ENCODE data around the gene ANKRD35.
"Not testable (repeated sequence)": the region's sequence is repeated elsewhere in the genome, so short reads cannot be mapped to it uniquely, and the experiment has no call there.

ANKRD35 gene

DNA sequence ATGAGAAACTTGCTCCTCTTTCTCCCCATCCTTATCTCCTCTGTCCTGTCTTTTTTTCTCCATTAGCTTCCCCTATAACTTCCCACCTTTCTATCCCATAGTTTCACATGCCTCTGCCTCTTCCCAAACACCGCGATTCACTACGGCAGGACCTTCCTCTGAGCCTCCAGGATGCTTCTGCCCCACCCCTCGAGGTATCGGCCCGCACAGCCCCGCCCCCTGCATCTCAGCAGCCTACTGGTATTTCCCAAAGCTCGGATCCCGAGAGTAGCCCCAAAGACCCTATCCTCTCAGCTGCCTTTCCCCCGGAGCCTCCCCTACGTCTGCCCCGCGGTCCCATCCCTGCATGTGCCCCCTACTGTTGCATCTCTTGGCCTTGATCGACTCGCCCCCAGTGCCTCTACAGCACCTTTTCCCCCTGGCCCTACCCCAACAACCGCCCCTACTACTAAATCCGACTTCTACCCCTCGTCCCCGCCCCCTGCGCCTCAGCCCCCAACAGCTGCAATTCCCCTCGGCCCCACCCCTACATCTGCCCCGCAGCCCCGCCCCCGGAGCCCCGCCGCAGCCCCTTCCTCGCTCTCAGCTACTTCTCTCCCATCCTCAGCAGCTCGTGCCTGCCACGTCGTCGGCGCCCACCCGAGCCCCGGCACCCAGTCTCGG lies 27.3 kb downstream of the ANKRD35 start:
- peak overlapping the region; percentile 82 for H3K27ac Mint-ChIP-seq
- CTCF ChIA-PET = interaction anchor here (0.8 to 7.7 kb wide), 11 partner anchors 9 to 154 kb away, joined by 3 to 121 read pairs (median 8); partner anchors contain the start of genes ANKRD34A, ANKRD35, ITGA10 and NUDT17
- H3K4me1 Mint-ChIP-seq = peaks cover 21% of the 10 kb centered on the region
- H3K36me3 Mint-ChIP-seq = peaks cover 14% of the 10 kb centered on the region
- peaks cover 16% of the 10 kb centered on the region for H3K27me3 Mint-ChIP-seq
- H3K4me3 Mint-ChIP-seq = peak overlapping the region; percentile 89
- DNase-seq = peak; percentile 71
- H3K9me3 Mint-ChIP-seq = no peaks in the 10 kb centered on the region

DNA sequence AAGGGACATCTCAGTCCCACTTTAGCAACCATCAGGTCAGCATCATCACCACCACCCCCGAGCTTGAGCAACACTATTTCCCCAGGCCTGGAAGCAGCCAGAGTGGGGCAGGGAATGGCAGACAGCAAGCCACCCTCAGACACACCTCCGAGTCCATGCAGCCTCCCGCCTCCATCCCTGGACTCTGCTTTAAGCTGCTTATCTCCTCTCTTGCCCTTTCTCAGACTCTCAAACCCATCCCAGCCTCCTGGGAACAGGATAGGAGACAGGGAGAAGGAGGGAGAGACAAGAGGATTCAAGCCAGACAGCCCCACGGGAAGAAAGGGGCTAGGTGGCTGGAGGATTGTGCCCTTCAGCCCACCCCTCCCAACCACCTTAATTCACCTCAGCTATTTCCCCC lies 28.5 kb downstream of the ANKRD35 start:
- Mint-ChIP-seq H3K4me3 (peak overlapping the region; percentile 47), H3K36me3 (peaks cover 16% of the 10 kb centered on the region), H3K9me3 (no peaks in the 10 kb centered on the region), H3K27ac (no peak overlapping the region), H3K4me1 (peaks cover 21% of the 10 kb centered on the region), H3K27me3 (peaks cover 5% of the 10 kb centered on the region)
- DNase-seq = no peak
- CTCF ChIA-PET = interaction anchor here (0.6 to 7.7 kb wide), 8 partner anchors 8 to 155 kb away, joined by 3 to 121 read pairs (median 4); partner anchors contain the start of genes NUDT17 and RBM8A

DNA sequence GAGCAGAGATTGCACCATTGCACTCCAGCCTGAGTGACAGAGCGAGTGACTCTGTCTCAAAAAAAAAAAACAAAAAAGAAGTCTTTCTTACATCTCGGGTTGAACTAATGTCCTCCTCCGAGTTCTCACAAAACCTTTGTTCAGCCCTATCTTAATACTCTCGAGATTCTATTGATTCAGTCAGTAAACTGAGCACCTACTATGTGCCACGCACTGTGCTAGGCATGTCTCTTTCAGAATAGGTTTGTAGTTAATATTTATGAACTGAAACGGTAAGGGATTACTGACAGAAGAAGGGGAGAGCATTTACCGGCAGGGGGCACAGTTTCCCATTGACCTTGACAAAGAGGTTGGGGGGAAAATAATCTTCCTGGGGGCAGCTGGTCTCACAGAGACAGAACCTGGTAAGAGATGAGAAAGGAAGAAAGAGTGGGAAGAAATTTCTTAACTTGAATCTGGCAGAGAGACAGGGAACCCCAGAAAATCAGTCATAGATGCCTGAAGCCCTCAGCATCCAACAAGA lies 30.2 kb downstream of the ANKRD35 start:
- Mint-ChIP-seq H3K4me1 (peaks cover 21% of the 10 kb centered on the region), H3K36me3 (peaks cover 24% of the 10 kb centered on the region), H3K9me3 (no peaks in the 10 kb centered on the region), H3K27me3 (no peaks in the 10 kb centered on the region), H3K27ac (no peak overlapping the region), H3K4me3 (no peak overlapping the region)
- CTCF ChIA-PET = interaction anchor here (0.7 to 7.7 kb wide), 2 partner anchors 10 to 17 kb away, joined by 4 to 121 read pairs; partner anchors contain the start of gene NUDT17
- DNase-seq = no peak

DNA sequence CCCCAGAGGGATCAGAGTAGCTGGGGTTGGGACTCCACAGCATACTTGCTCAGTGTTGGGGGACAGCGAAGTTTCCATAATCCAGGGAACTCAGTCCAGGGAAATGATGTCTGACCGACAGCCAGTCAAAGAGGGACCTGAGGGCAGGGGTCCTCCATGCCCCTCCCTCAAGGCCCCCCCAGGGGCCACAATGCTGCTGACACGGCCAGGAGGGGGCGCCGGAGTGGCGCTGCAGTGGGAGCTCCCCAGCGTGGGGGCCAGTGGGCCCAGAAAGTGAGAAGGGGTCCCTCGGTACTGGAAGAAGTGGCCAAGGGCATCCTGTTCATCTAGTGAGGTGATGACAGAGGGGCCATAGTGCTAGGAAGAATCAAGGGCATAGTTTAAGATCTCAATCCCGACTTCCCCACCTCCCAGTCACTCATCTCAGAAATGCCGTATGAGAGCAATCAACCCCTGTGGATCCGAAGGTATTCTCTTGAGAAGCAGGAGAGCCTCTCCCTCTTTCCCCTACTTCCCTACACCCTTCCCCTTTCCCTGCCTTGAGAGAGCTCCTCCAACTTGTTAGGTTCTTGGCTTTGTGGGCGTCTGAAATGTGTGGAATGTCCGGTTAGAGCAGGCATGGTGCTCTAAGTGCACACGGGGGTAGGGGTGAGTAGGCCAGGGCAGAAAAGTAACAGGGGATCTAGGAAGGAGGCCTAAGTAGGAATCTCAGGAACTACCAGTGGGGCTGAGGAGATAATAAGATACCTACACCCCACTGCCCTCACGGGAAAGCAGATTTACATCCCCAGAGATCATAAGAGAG lies 36.1 kb downstream of the ANKRD35 start:
- no peaks in the 10 kb centered on the region for H3K27me3 Mint-ChIP-seq
- no peaks in the 10 kb centered on the region for H3K9me3 Mint-ChIP-seq
- CTCF ChIA-PET = interaction anchor here (0.6 to 9.5 kb wide), 12 partner anchors 9 to 162 kb away, joined by 3 to 112 read pairs (median 5); partner anchors contain the start of genes ANKRD35, ITGA10 and PIAS3
- no peak for DNase-seq
- H3K4me3 Mint-ChIP-seq = no peak overlapping the region
- H3K27ac Mint-ChIP-seq = no peak overlapping the region
- H3K36me3 Mint-ChIP-seq = peaks cover 16% of the 10 kb centered on the region
- peaks cover 12% of the 10 kb centered on the region for H3K4me1 Mint-ChIP-seq

DNA sequence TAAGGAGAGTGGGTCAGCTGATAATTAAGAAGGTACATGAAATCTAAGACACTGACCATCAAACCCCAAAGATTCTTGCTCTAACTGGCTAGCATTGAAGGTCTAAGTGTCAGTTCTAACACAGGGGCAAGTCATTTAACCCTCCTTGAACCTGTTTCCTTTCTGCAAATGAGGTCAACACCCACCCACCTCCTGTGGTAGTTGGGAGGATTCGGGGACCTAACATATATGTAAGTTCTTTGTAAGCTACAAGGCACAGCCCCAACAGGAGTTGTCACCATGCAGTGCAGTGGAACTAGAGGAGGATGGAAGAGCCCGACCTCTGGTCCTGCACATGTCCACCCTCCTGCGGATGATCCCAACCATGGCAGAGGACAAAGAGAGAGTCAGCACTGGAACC lies 37.8 kb downstream of the ANKRD35 start:
- H3K36me3 Mint-ChIP-seq = peaks cover 10% of the 10 kb centered on the region
- no peak for DNase-seq
- CTCF ChIA-PET = interaction anchor here (0.9 to 9.5 kb wide), 10 partner anchors 10 to 169 kb away, joined by 3 to 121 read pairs (median 18); partner anchors contain the start of genes ANKRD34A, ITGA10, PIAS3 and POLR3GL
- no peaks in the 10 kb centered on the region for H3K27me3 Mint-ChIP-seq
- H3K4me1 Mint-ChIP-seq = peaks cover 12% of the 10 kb centered on the region
- no peak overlapping the region for H3K27ac Mint-ChIP-seq
- no peak overlapping the region for H3K4me3 Mint-ChIP-seq
- no peaks in the 10 kb centered on the region for H3K9me3 Mint-ChIP-seq

DNA sequence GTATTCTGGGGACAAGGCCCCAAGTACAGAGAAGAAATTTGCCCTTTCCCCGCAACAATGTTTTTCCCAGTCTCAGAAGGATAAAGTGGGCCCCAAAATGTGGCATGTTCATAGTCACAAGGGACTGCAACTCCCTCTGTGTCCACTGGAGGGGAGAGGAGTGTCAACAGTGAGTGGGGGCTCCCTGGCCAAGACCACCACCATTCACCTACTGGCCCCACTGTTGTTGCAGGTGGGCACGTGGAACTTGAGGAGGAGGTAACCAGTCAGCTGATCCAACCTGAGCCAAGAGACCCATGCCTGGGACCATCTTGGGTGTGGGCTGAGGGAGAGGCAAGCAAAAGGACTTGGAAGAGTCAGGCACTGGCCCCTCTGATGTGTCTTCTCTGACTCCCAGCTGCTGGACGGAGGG lies 39.5 kb downstream of the ANKRD35 start:
- peaks cover 12% of the 10 kb centered on the region for H3K4me1 Mint-ChIP-seq
- no peaks in the 10 kb centered on the region for H3K9me3 Mint-ChIP-seq
- DNase-seq = peak; percentile 56
- H3K27me3 Mint-ChIP-seq = no peaks in the 10 kb centered on the region
- CTCF ChIA-PET = interaction anchor here (0.7 to 9.5 kb wide), 25 partner anchors 10 to 191 kb away, joined by 3 to 121 read pairs (median 5); partner anchors contain the start of genes ANKRD34A, ANKRD35, ITGA10 and LIX1L
- H3K27ac Mint-ChIP-seq = peak overlapping the region; percentile 50
- H3K36me3 Mint-ChIP-seq = peaks cover 16% of the 10 kb centered on the region
- no peak overlapping the region for H3K4me3 Mint-ChIP-seq

DNA sequence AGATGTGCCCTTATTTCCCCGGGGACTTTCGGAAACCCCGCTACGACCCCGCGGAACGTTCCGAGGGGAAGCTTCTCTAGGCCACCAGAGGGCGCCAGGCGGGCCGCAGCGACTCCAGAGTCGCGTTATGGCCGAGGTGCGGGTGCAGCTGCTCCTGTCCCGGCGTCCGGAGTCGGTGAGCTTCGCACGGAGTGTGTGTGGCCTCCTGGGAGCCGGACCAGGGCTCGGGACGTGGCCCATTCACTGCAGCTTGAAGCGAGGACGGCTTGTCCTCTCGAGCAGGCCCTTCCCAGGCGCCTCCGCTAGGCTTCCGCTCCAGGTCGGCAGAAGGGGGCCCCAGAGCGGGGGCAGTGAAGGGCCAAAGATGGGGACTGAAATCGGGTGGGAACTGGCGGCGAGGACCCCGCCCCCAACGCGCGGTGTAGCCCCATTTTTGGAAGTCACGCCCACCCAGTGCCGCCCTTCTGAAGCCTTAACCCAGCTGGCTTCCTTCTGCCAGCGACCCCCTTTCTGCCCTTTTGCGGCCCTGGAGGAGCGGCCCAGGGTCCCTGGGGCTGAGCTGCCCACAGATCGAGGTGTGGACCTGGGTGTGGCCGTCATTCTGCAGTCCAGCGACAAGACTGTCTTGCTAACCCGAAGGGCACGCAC lies 40.0 kb downstream of the ANKRD35 start, which contains the start of gene NUDT17:
Gene NUDT17 (plus strand): TSS at position 117 of the 648 bp plus-strand sequence. CDS start 11 bp downstream, at position 128.
- DNase-seq = peak; percentile 82
- Mint-ChIP-seq H3K27me3 (no peaks in the 10 kb centered on the region), H3K36me3 (peaks cover 17% of the 10 kb centered on the region), H3K27ac (peak within 1 kb of the TSS; percentile 50), H3K4me1 (peaks cover 12% of the 10 kb centered on the region), H3K9me3 (no peaks in the 10 kb centered on the region), H3K4me3 (no peak within 1 kb of the TSS)
- CTCF ChIA-PET = interaction anchor here (0.9 to 9.5 kb wide), 32 partner anchors 10 to 187 kb away, joined by 3 to 121 read pairs (median 6); partner anchors contain the start of genes ANKRD34A, ANKRD35, HJV and ITGA10

DNA sequence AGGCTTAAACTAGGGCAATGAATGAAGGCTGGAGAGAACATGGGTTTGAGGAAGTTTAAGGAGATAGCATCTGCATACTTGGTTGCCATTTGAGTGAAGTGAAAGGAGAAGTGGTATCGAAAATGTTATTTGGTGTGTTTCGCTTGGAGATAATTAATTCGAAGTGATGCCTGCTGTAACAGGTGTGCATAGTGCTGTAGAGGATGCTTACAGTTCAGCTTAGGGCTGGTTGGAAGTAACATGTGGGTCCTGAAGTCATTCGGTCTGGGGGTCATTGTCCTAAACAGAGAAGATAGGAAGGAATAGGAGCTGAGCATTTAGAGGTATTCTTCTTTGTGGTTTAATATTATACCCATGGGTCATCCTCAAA lies 40.5 kb downstream of the ANKRD35 start:
- Mint-ChIP-seq H3K27ac (no peak overlapping the region), H3K36me3 (peaks cover 17% of the 10 kb centered on the region), H3K4me1 (peaks cover 10% of the 10 kb centered on the region)

DNA sequence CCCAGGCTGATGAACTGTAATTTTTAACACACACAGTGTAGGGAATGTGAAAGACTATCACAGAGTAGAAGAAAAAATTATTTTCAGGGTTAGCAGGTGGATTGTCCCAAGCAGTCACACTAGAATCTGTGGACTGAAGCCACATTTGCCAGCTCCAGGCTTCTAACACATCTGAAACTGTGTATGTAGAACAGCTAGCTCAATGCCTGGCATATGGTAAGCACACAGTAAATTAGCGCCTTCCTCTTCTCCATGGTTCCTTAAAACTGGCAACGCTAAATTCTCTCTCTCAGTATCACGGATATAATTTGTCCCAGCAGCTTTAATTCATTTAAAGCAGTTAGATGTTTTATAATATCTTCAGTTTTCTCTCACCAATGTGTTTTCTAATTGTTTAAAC lies 42.6 kb downstream of the ANKRD35 start:
- no peaks in the 10 kb centered on the region for H3K27me3 Mint-ChIP-seq
- H3K27ac Mint-ChIP-seq = no peak overlapping the region
- peaks cover 29% of the 10 kb centered on the region for H3K36me3 Mint-ChIP-seq
- peaks cover 5% of the 10 kb centered on the region for H3K4me1 Mint-ChIP-seq
- no peak for DNase-seq
- no peak overlapping the region for H3K4me3 Mint-ChIP-seq
- H3K9me3 Mint-ChIP-seq = no peaks in the 10 kb centered on the region
- CTCF ChIA-PET = interaction anchor here (0.6 to 9.5 kb wide), 5 partner anchors 15 to 168 kb away, joined by 3 to 121 read pairs (median 106); partner anchors contain the start of genes ITGA10 and PIAS3

More for the DNA sequence above, 40.5 kb downstream of the ANKRD35 start:
- CTCF ChIA-PET = interaction anchor here (0.9 to 9.5 kb wide), 31 partner anchors 9 to 187 kb away, joined by 3 to 121 read pairs (median 6); partner anchors contain the start of genes ANKRD34A, ANKRD35, HJV and ITGA10
- no peaks in the 10 kb centered on the region for H3K27me3 Mint-ChIP-seq
- no peak for DNase-seq
- H3K4me3 Mint-ChIP-seq = no peak overlapping the region
- no peaks in the 10 kb centered on the region for H3K9me3 Mint-ChIP-seq

DNA sequence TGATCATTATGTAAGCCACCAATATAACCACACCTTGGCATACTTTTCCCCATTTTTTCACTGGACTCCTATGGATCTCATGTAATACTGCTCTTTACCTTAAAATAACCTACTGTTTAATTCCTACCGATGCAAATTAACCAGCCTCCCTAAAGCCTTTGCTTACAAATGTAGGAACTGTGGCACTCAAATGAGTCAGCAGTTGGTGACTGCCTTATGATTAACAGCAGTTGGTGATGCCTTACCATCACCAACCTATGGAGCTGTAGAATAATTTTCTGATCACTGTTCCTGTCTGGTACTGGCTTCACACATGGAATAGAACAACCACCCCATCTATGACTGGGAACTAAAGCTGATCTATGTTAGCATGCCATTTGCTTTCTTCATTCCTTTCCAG lies 48.0 kb downstream of the ANKRD35 start:
- Mint-ChIP-seq H3K4me1 (no peaks in the 10 kb centered on the region), H3K9me3 (no peaks in the 10 kb centered on the region), H3K4me3 (no peak overlapping the region), H3K27ac (no peak overlapping the region), H3K27me3 (no peaks in the 10 kb centered on the region), H3K36me3 (peaks cover 56% of the 10 kb centered on the region)
- CTCF ChIA-PET = interaction anchor here (1.1 to 3.2 kb wide), 2 partner anchors 8 to 12 kb away, joined by 3 to 20 read pairs; partner anchors contain the start of gene NUDT17
- DNase-seq = no peak

DNA sequence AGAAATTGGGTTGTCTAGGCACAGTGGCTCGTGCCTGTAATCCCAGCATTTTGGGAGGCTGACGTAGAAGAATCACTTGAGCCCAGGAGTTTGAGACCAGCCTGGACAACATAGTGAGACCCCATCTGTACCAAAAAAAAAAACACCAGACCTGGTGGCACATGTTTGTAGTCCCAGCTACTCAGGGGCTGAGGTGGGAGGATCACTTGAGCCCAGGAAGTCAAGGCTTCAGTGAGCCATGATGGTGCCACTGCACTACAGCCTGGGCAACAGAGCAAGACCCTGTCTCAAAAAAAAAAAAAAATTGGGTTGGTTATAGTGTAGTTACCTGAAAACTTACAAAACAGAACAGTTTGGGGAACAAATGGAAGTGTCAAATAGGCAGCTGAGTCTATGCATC lies 54.9 kb downstream of the ANKRD35 start:
- Mint-ChIP-seq H3K4me1 (peaks cover 22% of the 10 kb centered on the region), H3K36me3 (peaks cover 58% of the 10 kb centered on the region)
- CTCF ChIA-PET = interaction anchor here (0.6 to 2.2 kb wide), 3 partner anchors 13 to 1678 kb away, joined by 3 to 4 read pairs (median 3); no protein-coding TSS in a partner anchor
- not testable (repeated sequence) for H3K27ac Mint-ChIP-seq, H3K9me3 Mint-ChIP-seq, H3K4me3 Mint-ChIP-seq, H3K27me3 Mint-ChIP-seq, DNase-seq

DNA sequence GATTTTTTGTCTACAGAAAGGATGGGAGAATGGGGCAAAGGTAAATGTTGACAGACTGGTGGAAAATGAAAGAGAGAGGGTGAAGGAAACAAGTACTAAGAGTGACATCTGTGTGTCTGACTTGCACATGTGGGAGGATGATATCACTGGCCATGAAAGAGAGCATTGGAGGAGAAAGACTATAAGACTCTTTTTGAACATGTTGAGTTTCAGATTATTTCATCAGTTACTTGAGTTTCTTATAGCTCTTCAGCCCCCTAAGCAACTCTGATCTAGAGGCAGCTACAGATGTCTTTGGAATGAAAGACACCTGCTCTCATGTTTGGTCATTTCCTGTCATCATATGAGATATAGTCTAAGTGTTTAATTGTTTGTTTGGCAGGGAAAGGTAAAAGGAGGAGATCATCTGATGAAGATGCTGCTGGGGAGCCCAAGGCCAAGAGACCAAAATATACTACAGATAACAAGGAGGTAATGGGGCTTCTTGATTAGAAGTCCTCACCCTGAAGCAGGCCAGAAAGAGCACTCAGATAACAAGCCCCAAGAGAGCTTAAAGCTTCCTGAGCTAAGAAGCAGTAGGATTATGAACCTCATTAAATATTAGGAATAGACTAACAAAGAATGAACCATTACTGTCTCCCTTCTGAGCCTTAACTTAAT lies 57.2 kb downstream of the ANKRD35 start:
- DNase-seq = no peak
- Mint-ChIP-seq H3K27me3 (no peaks in the 10 kb centered on the region), H3K4me1 (peaks cover 35% of the 10 kb centered on the region), H3K36me3 (peaks cover 56% of the 10 kb centered on the region), H3K4me3 (no peak overlapping the region), H3K9me3 (no peaks in the 10 kb centered on the region), H3K27ac (no peak overlapping the region)
- CTCF ChIA-PET = interaction anchor here (6.3 kb wide), 1 partner anchor 18 kb away, joined by 59 read pairs; the partner anchor contains the start of gene NUDT17

DNA sequence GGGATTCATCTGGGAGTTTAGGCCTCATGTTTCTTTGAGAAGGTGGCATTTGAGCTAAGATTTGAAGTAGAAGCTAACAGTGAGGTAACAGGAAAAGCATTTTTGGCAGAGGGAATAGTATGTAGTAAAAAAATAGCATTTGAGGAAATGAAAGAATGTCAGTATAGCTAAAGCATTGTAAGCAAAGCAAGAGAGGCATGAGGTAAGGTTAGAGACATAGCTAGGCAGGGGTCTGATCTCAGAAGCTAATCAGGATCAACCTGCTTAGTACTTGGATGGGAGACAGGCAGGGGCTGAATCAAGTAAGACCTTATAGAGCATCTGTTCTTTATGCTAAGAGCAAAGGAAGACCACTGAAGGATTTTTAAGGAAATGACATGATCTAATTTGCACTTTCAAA lies 57.7 kb downstream of the ANKRD35 start:
- Mint-ChIP-seq H3K27ac (no peak overlapping the region), H3K4me1 (peaks cover 35% of the 10 kb centered on the region), H3K9me3 (no peaks in the 10 kb centered on the region), H3K36me3 (peaks cover 51% of the 10 kb centered on the region), H3K27me3 (no peaks in the 10 kb centered on the region), H3K4me3 (no peak overlapping the region)
- DNase-seq = no peak
- CTCF ChIA-PET = interaction anchor here (6.3 kb wide), 1 partner anchor 18 kb away, joined by 59 read pairs; the partner anchor contains the start of gene NUDT17

Data from activated naive CD4-positive, alpha-beta T cell treated with anti-CD3 and anti-CD28 coated beads, Interleukin-2, amount 10 ng/mL, durations not matched to agents 7 days and 5 days (primary cell).